Measurements from ENCODE around the gene MCTP2. TPM values are rescaled to one million over a fixed set of nuclear protein-coding genes. Genes with fewer than 3 reads are reported as not detected.

MCTP2 gene
- total and polyA plus RNA-seq, 9 of the 15 experiments (the other 6 are each of a cell fraction or from before 2014, with no cell fraction given) = 0.07 TPM; not detected in 8

DNA sequence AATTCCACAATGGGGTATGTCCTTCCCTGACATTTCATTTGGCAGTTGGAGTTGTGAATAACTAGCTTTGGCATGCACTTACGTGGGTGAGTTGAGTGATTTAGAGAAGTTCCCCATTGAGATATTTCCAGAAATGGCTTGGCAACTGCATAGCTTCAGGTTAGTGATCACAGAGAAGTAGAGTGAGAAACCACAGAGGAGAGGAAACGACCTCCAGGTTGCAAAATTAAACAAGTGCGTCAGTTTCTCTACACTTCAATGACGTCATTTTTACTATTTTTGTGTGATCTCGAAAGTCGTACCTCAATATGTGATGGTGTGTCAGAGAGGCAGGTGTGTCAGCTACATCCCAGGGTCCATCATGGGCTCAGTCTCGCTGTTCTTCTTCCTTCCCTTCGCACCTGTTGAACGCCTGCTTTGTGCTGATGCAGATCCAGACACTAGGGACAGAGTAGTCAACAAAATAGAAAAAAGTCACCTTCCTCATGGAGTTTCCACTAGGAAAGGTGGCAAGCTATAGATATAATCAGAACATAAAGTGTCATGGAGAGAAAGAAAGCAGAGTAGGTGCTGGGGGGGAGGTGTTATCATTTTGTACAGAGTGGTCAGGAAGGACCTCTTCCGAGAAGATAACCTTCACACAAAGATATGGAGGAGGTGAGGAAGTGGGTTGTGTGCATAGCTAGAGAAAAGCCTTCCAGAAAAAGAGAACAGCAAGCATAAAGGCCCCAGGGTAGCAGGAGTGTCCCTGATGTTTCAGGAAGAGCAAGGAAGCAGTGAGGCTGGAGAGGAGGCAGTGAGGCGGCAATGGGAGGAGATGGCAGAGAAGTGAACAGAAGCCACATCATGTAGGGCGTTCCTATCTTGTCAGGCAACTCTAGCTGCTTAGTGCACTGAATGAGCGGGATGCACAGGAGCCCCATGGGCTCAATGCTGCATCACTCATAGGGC, 75.6 kb downstream of the MCTP2 start:
- no peak overlapping the region for H3K9ac ChIP-seq (ENCODE audit: insufficient read depth in 1 of 2, low read depth in 2 of 2, low read length in 2 of 2)
- no peaks in the 10 kb centered on the region for H3K36me3 ChIP-seq (ENCODE audit: control insufficient read depth, insufficient read depth, low read length)
- no peak overlapping the region for H3K4me2 ChIP-seq (ENCODE audit: insufficient read depth, low read length)
- no peak overlapping the region for H3K4me3 ChIP-seq
- 3% methylated on average over 11 of the region's 13 CpGs for WGBS (ENCODE audit: insufficient coverage, low coverage, missing lambda C conversion rate)
- intact Hi-C loops (cut with micrococcal nuclease) (no loop called here), in situ Hi-C loops (cut with MboI) (loop anchor here (25.0 kb wide), 1 partner anchor 1270 kb away; no protein-coding TSS in a partner anchor)
- H3K9me3 ChIP-seq (replicated peaks; ENCODE audit: control insufficient read depth, insufficient read depth, low read depth, low read length) = no peaks in the 10 kb centered on the region
- BruUV-seq (replicated peaks) = no TSS peak
- ATAC-seq (no peak), DNase-seq (ENCODE audit: extremely low read depth in 1 of 4, low spot score in 3 of 4) (no peak), FAIRE-seq (no peak)
- no peaks in the 10 kb centered on the region for H3K27me3 ChIP-seq (ENCODE audit: control insufficient read depth in 2 of 2, insufficient read depth in 2 of 2, low read length in 2 of 2)
- H3K79me2 ChIP-seq (ENCODE audit: control insufficient read depth, insufficient read depth, low read length) = no peaks in the 10 kb centered on the region
- no peaks in the 10 kb centered on the region for H3K4me1 ChIP-seq (replicated peaks in 1 of 2; ENCODE audit: control insufficient read depth in 2 of 2, insufficient read depth in 2 of 2, low read length in 2 of 2)
- no peak overlapping the region for H3K27ac ChIP-seq (ENCODE audit: extremely low read depth, low read depth, low read length)
- ChIA-PET POLR2A (no interaction called here), CTCF (ENCODE audit: low intra/inter-chr PET ratio) (no interaction called here)
- no peak overlapping the region for H2AFZ ChIP-seq (ENCODE audit: low read depth, low read length)
- no peaks in the 10 kb centered on the region for H4K20me1 ChIP-seq (replicated peaks; ENCODE audit: control insufficient read depth, insufficient read depth, low read length)
- H3K9me1 ChIP-seq (ENCODE audit: control insufficient read depth, insufficient read depth, low read length) = no peaks in the 10 kb centered on the region
- TF ChIP-seq, protein P1, sequence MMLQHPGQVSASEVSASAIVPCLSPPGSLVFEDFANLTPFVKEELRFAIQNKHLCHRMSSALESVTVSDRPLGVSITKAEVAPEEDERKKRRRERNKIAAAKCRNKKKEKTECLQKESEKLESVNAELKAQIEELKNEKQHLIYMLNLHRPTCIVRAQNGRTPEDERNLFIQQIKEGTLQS (IDR thresholded peaks at IDR 0.05) = 0 out of 2 replicates have a peak, but pooled peaks have one; percentile 13
- TF ChIP-seq, protein P1 (CRISPR knock-in tag; conservative IDR thresholded peaks at IDR 0.05) = no peak
- TF ChIP-seq ATF7 (IDR thresholded peaks at IDR 0.05) = peak; percentile 19; the same call in 1 of the 2 replicates
- TF ChIP-seq, protein P2, sequence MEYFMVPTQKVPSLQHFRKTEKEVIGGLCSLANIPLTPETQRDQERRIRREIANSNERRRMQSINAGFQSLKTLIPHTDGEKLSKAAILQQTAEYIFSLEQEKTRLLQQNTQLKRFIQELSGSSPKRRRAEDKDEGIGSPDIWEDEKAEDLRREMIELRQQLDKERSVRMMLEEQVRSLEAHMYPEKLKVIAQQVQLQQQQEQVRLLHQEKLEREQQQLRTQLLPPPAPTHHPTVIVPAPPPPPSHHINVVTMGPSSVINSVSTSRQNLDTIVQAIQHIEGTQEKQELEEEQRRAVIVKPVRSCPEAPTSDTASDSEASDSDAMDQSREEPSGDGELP (CRISPR knock-in tag; IDR thresholded peaks at IDR 0.05; ENCODE audit: borderline replicate concordance) = no peak

All from K562 (cell line).